Dedifferentiated amniotic fluid mesenchymal stem cell (primary cell): ENCODE data around the gene CTDSPL.
"Not testable (repeated sequence)": the region's sequence is repeated elsewhere in the genome, so short reads cannot be mapped to it uniquely, and the experiment has no call there.

Experiments
- DNase-seq: peaks from one replicate; pipeline ENCODE4 v3.0.0-alpha.2; 2016; ENCODE audit errors: extremely low spot score

CTDSPL gene

GRCh38 chr3:37968199-37968598 is 106.5 kb downstream of the CTDSPL start:
- DNase-seq, result no peak

- DNase-seq, result no peak
Measured at GRCh38 chr3:37968813-37969595, 107.3 kb downstream of the CTDSPL start.

GRCh38 chr3:37969596-37970100 is 108.0 kb downstream of the CTDSPL start:
- no peak for DNase-seq

- DNase-seq, result no peak
Measured at GRCh38 chr3:37970802-37971201, 109.1 kb downstream of the CTDSPL start.

GRCh38 chr3:37971467-37971866 is 109.8 kb downstream of the CTDSPL start:
- DNase-seq, result no peak

GRCh38 chr3:37972056-37972455 is 110.4 kb downstream of the CTDSPL start:
- DNase-seq, result not testable (repeated sequence)

GRCh38 chr3:37973246-37974054 is 111.8 kb downstream of the CTDSPL start:
- DNase-seq, result no peak

- no peak for DNase-seq
Measured at GRCh38 chr3:37974121-37975083, 112.7 kb downstream of the CTDSPL start.

- DNase-seq, result no peak
Measured at GRCh38 chr3:37979541-37980461, 118.1 kb downstream of the CTDSPL start.

- no peak for DNase-seq
Measured at GRCh38 chr3:37980462-37981347, 119.0 kb downstream of the CTDSPL start.

- DNase-seq, result no peak
Measured at GRCh38 chr3:37981348-37981664, 119.6 kb downstream of the CTDSPL start.

- no peak for DNase-seq
Measured at GRCh38 chr3:37982331-37982730, 120.7 kb downstream of the CTDSPL start.

GRCh38 chr3:37984051-37984450 is 122.4 kb downstream of the CTDSPL start:
- no peak for DNase-seq

- no peak for DNase-seq
Measured at GRCh38 chr3:37984596-37984995, 122.9 kb downstream of the CTDSPL start.

- no peak for DNase-seq
Measured at GRCh38 chr3:37985637-37986320, 124.1 kb downstream of the CTDSPL start.

GRCh38 chr3:37986479-37987314 is 125.0 kb downstream of the CTDSPL start:
- no peak for DNase-seq

GRCh38 chr3:37987315-37987697 is 125.6 kb downstream of the CTDSPL start:
- no peak for DNase-seq

- no peak for DNase-seq
Measured at GRCh38 chr3:37987751-37988179, 126.1 kb downstream of the CTDSPL start.
